Measurements from ENCODE around the gene PHIP.

PHIP gene

DNA sequence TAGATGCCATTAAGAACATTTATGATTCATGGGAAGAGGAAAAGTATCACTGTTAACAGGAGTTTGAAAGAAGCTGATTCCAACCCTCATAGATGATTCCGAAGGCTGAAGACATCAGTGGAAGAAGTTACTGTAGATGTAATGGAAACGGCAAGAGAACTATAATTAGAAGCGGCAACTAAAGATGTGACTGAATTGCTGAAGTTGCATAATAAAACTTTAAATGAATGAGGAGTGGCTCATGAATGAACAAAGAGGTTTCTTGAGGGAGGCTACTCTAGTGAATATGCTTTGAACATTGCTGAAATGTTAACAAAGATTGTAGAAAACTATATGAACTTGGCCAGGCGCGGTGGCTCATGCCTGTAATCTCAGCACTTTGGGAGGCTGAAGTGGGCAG is 84.1 kb downstream of the PHIP start:
- Histone ChIP-seq H3K36me3 (replicated peaks in 1 of 2; ENCODE audit: control insufficient read depth in 2 of 2, insufficient read depth in 2 of 2, low read length in 2 of 2) (peaks cover 31 to 98% of the 10 kb centered on the region in 2 donors), H4K8ac (ENCODE audit: low read depth, low read length) (no peak overlapping the region), H3K79me1 (ENCODE audit: low read depth, low read length) (peaks cover 3% of the 10 kb centered on the region), H2BK12ac (ENCODE audit: low read length) (no peak overlapping the region), H2AFZ (ENCODE audit: low read length) (no peak overlapping the region), H3K18ac (ENCODE audit: low read length) (no peak overlapping the region), H2BK5ac (ENCODE audit: low read length) (no peak overlapping the region), H3K4ac (ENCODE audit: low read length) (no peak overlapping the region), H3K4me1 (ENCODE audit: control insufficient read depth in 2 of 2, insufficient read depth in 1 of 2, low read depth in 1 of 2, low read length in 2 of 2) (no peaks in the 10 kb centered on the region), H3K14ac (ENCODE audit: low read length) (no peak overlapping the region), H3K4me2 (ENCODE audit: insufficient read depth, low read length, poor library complexity, severe bottlenecking) (no peak overlapping the region), H3K9ac (ENCODE audit: low read depth, low read length, poor library complexity) (no peak overlapping the region), H3K27ac (replicated peaks; ENCODE audit: low read length) (no peak overlapping the region), H2BK15ac (ENCODE audit: low read length) (no peak overlapping the region), H3K9me3 (replicated peaks in 1 of 2; ENCODE audit: control insufficient read depth in 2 of 2, insufficient read depth in 1 of 2, low read depth in 1 of 2, low read length in 2 of 2) (peaks cover 2 to 57% of the 10 kb centered on the region in 2 donors), H3K4me3 (ENCODE audit: low read length in 2 of 2) (no peak overlapping the region), H3K27me3 (ENCODE audit: control insufficient read depth in 3 of 3, insufficient read depth in 3 of 3, low read depth in 1 of 3, low read length in 3 of 3) (no peaks in the 10 kb centered on the region), H4K91ac (ENCODE audit: low read depth, low read length, poor library complexity) (no peak overlapping the region), H2AK5ac (ENCODE audit: low read depth, low read length) (no peak overlapping the region), H2BK120ac (ENCODE audit: low read depth, low read length) (no peak overlapping the region), H3K23ac (ENCODE audit: low read depth, low read length, poor library complexity) (no peak overlapping the region)
- WGBS, 2 donors (ENCODE audit: extremely low coverage in 2 of 2, insufficient read length in 2 of 2, insufficient replicate concordance in 1 of 2), result no CpG with 5 or more reads among the region's 5 CpGs
- DNase-seq (ENCODE audit: low spot score), result no peak

- Histone ChIP-seq H3K9ac (ENCODE audit: low read depth, low read length, poor library complexity) (no peak overlapping the region), H2BK5ac (ENCODE audit: low read length) (no peak overlapping the region), H3K18ac (ENCODE audit: low read length) (no peak overlapping the region), H4K8ac (ENCODE audit: low read depth, low read length) (no peak overlapping the region), H2BK15ac (ENCODE audit: low read length) (no peak overlapping the region), H2BK120ac (ENCODE audit: low read depth, low read length) (no peak overlapping the region), H3K36me3 (replicated peaks in 1 of 2; ENCODE audit: control insufficient read depth in 2 of 2, insufficient read depth in 2 of 2, low read length in 2 of 2) (peaks cover 23 to 98% of the 10 kb centered on the region in 2 donors), H3K14ac (ENCODE audit: low read length) (no peak overlapping the region), H2BK12ac (ENCODE audit: low read length) (no peak overlapping the region), H2AFZ (ENCODE audit: low read length) (no peak overlapping the region), H3K4me2 (ENCODE audit: insufficient read depth, low read length, poor library complexity, severe bottlenecking) (no peak overlapping the region), H3K27ac (replicated peaks; ENCODE audit: low read length) (no peak overlapping the region), H3K23ac (ENCODE audit: low read depth, low read length, poor library complexity) (no peak overlapping the region), H4K91ac (ENCODE audit: low read depth, low read length, poor library complexity) (no peak overlapping the region), H3K79me1 (ENCODE audit: low read depth, low read length) (peaks cover 3% of the 10 kb centered on the region), H2AK5ac (ENCODE audit: low read depth, low read length) (no peak overlapping the region), H3K4me1 (ENCODE audit: control insufficient read depth in 2 of 2, insufficient read depth in 1 of 2, low read depth in 1 of 2, low read length in 2 of 2) (no peaks in the 10 kb centered on the region), H3K4ac (ENCODE audit: low read length) (no peak overlapping the region), H3K9me3 (replicated peaks in 1 of 2; ENCODE audit: control insufficient read depth in 2 of 2, insufficient read depth in 1 of 2, low read depth in 1 of 2, low read length in 2 of 2) (peaks cover 2 to 18% of the 10 kb centered on the region in 2 donors), H3K4me3 (ENCODE audit: low read length in 2 of 2) (no peak overlapping the region), H3K27me3 (ENCODE audit: control insufficient read depth in 3 of 3, insufficient read depth in 3 of 3, low read depth in 1 of 3, low read length in 3 of 3) (no peaks in the 10 kb centered on the region)
- no CpG with 5 or more reads among the region's 2 CpGs for WGBS, 2 donors (ENCODE audit: extremely low coverage in 2 of 2, insufficient read length in 2 of 2, insufficient replicate concordance in 1 of 2)
- DNase-seq (ENCODE audit: low spot score), result no peak
Measured at GRCh38 chr6:78989191-78989590, 88.9 kb downstream of the PHIP start.

DNA sequence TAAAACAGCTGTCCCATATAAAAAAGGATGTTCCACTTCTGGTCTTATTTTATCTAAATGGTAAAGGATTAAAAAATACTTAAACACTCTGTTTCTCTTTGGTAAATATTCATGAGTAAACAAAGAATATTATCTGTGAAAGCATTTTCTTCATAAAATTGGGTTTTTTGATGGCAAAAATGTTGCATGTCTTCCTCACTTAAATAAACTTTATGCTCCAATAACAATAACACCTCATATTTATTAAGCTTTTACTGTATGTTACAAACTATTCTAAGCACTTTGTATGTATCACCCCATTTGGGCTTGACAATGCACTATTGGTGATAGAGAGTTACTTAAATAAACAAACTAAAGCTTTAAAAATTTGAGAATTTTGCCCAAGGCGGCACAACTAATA is 91.9 kb downstream of the PHIP start:
- DNase-seq (ENCODE audit: low spot score), result no peak
- Histone ChIP-seq H3K9ac (ENCODE audit: low read depth, low read length, poor library complexity) (no peak overlapping the region), H2BK5ac (ENCODE audit: low read length) (no peak overlapping the region), H2BK120ac (ENCODE audit: low read depth, low read length) (no peak overlapping the region), H3K27me3 (ENCODE audit: control insufficient read depth in 3 of 3, insufficient read depth in 3 of 3, low read depth in 1 of 3, low read length in 3 of 3) (no peaks in the 10 kb centered on the region), H3K4me3 (ENCODE audit: low read length in 2 of 2) (no peak overlapping the region), H3K79me1 (ENCODE audit: low read depth, low read length) (no peaks in the 10 kb centered on the region), H2AFZ (ENCODE audit: low read length) (no peak overlapping the region), H3K23ac (ENCODE audit: low read depth, low read length, poor library complexity) (no peak overlapping the region), H3K4ac (ENCODE audit: low read length) (no peak overlapping the region), H4K8ac (ENCODE audit: low read depth, low read length) (no peak overlapping the region), H4K91ac (ENCODE audit: low read depth, low read length, poor library complexity) (no peak overlapping the region), H2BK12ac (ENCODE audit: low read length) (no peak overlapping the region), H3K9me3 (replicated peaks in 1 of 2; ENCODE audit: control insufficient read depth in 2 of 2, insufficient read depth in 1 of 2, low read depth in 1 of 2, low read length in 2 of 2) (no peaks in the 10 kb centered on the region), H3K4me1 (ENCODE audit: control insufficient read depth in 2 of 2, insufficient read depth in 1 of 2, low read depth in 1 of 2, low read length in 2 of 2) (no peaks in the 10 kb centered on the region), H2AK5ac (ENCODE audit: low read depth, low read length) (no peak overlapping the region), H3K36me3 (replicated peaks in 1 of 2; ENCODE audit: control insufficient read depth in 2 of 2, insufficient read depth in 2 of 2, low read length in 2 of 2) (peaks cover 15 to 100% of the 10 kb centered on the region in 2 donors), H3K18ac (ENCODE audit: low read length) (no peak overlapping the region), H3K14ac (ENCODE audit: low read length) (no peak overlapping the region), H3K4me2 (ENCODE audit: insufficient read depth, low read length, poor library complexity, severe bottlenecking) (no peak overlapping the region), H3K27ac (replicated peaks; ENCODE audit: low read length) (no peak overlapping the region), H2BK15ac (ENCODE audit: low read length) (no peak overlapping the region)
- no CpG with 5 or more reads among the region's 1 CpG for WGBS, 2 donors (ENCODE audit: extremely low coverage in 2 of 2, insufficient read length in 2 of 2, insufficient replicate concordance in 1 of 2)

- WGBS, 2 donors (ENCODE audit: extremely low coverage in 2 of 2, insufficient read length in 2 of 2, insufficient replicate concordance in 1 of 2), result no CpG with 5 or more reads among the region's 4 CpGs
- Histone ChIP-seq H3K4me2 (ENCODE audit: insufficient read depth, low read length, poor library complexity, severe bottlenecking) (no peak overlapping the region), H4K8ac (ENCODE audit: low read depth, low read length) (no peak overlapping the region), H3K27me3 (ENCODE audit: control insufficient read depth in 3 of 3, insufficient read depth in 3 of 3, low read depth in 1 of 3, low read length in 3 of 3) (no peaks in the 10 kb centered on the region), H3K23ac (ENCODE audit: low read depth, low read length, poor library complexity) (no peak overlapping the region), H3K4me3 (ENCODE audit: low read length in 2 of 2) (no peak overlapping the region), H2AK5ac (ENCODE audit: low read depth, low read length) (no peak overlapping the region), H3K36me3 (replicated peaks in 1 of 2; ENCODE audit: control insufficient read depth in 2 of 2, insufficient read depth in 2 of 2, low read length in 2 of 2) (peaks cover 17 to 100% of the 10 kb centered on the region in 2 donors), H3K27ac (replicated peaks; ENCODE audit: low read length) (no peak overlapping the region), H3K9me3 (replicated peaks in 1 of 2; ENCODE audit: control insufficient read depth in 2 of 2, insufficient read depth in 1 of 2, low read depth in 1 of 2, low read length in 2 of 2) (no peaks in the 10 kb centered on the region), H3K4ac (ENCODE audit: low read length) (no peak overlapping the region), H3K79me1 (ENCODE audit: low read depth, low read length) (no peaks in the 10 kb centered on the region), H3K9ac (ENCODE audit: low read depth, low read length, poor library complexity) (no peak overlapping the region), H2BK12ac (ENCODE audit: low read length) (no peak overlapping the region), H2BK15ac (ENCODE audit: low read length) (no peak overlapping the region), H2BK120ac (ENCODE audit: low read depth, low read length) (no peak overlapping the region), H3K18ac (ENCODE audit: low read length) (no peak overlapping the region), H2BK5ac (ENCODE audit: low read length) (no peak overlapping the region), H3K14ac (ENCODE audit: low read length) (no peak overlapping the region), H2AFZ (ENCODE audit: low read length) (no peak overlapping the region), H4K91ac (ENCODE audit: low read depth, low read length, poor library complexity) (no peak overlapping the region), H3K4me1 (ENCODE audit: control insufficient read depth in 2 of 2, insufficient read depth in 1 of 2, low read depth in 1 of 2, low read length in 2 of 2) (no peaks in the 10 kb centered on the region)
- no peak for DNase-seq (ENCODE audit: low spot score)
Measured at GRCh38 chr6:78984225-78984950, 93.7 kb downstream of the PHIP start.
